Middle frontal gyrus (tissue), 1 donor: ENCODE results near the gene ASCC3.

Experiments
- DNase-seq: peaks from one replicate; pipeline ENCODE4 v3.0.0-alpha.2; 2015; ENCODE audit warnings: low spot score; ENCODE audit errors: extremely low spot score

Gene ASCC3

GRCh38 chr6:100730001-100730980, 150.8 kb downstream of the ASCC3 start:
- DNase-seq = no peak

DNA sequence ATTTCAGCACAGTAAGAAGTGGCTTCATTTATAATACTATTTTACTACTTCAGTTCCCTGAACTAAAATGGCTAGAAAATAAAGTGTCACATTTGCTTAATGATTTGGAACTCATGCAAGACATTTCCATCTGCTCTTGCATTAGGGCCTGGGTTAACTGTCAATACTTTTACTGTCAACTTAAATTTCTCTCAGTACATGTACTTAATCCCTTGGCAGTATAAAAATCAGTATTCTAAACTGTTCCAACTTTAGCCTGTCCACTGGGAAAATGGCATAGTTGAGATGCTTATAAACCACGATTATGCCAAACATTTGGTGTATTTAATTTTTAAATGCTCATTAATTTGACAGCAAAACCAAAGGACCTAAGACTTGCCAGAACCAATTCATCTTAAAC, 154.5 kb downstream of the ASCC3 start:
- no peak for DNase-seq

DNA sequence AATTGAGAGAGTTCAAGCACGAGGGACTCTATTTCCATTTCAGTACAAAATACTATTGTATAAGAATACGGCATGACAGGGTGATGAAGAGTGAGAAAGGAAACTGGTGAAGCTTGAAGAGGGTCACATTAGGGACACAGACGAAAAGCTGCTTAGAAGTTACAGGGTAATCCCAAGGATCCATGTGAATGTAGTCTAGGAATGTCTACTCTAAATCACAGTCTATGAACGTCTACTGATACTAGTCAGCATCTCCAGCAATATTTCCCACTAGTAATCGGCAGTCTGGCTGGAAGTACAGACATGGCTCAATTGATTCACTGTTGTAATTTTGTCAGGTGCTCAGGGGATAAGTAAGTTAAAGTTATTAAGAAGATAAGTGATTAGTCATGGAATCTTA, 156.4 kb downstream of the ASCC3 start:
- DNase-seq = no peak

DNA sequence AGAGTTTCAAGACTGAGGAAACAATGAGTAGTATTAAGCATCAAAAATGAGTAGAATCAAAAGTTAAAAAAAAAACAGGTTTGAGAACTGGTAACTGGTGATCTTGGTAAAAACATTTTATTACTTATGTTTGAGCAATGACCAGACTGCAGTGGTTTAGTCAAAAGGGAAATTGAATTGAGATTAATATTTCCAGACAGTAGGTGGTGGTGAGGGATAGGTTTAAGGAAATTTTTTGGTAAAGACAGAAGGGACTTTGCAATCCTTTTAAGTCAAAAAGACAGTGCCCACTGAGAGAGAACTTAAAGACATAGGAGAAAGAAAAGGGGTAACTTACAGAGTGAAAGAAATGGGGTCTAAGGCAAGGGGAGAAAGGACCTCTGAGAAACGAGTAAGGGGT, 156.9 kb downstream of the ASCC3 start:
- no peak for DNase-seq

DNA sequence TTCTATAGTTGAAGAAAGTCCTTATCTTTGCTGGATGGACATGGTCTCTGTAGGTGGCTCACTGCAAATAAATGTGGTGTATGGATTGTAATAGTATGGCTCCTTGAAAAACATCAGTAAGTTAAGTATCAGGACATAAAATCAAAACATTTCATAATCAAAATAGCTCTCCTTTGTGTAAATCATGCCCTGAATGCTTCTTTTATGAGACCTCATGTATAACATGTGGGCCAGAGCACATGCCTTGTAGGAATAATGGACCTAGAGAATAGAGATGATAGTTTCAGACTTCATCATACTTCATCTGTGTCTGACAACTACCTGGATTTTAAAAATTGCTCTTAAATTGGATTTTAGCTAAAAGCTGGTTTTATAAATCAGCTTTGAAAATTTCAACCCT, 159.9 kb downstream of the ASCC3 start:
- DNase-seq = no peak

DNA sequence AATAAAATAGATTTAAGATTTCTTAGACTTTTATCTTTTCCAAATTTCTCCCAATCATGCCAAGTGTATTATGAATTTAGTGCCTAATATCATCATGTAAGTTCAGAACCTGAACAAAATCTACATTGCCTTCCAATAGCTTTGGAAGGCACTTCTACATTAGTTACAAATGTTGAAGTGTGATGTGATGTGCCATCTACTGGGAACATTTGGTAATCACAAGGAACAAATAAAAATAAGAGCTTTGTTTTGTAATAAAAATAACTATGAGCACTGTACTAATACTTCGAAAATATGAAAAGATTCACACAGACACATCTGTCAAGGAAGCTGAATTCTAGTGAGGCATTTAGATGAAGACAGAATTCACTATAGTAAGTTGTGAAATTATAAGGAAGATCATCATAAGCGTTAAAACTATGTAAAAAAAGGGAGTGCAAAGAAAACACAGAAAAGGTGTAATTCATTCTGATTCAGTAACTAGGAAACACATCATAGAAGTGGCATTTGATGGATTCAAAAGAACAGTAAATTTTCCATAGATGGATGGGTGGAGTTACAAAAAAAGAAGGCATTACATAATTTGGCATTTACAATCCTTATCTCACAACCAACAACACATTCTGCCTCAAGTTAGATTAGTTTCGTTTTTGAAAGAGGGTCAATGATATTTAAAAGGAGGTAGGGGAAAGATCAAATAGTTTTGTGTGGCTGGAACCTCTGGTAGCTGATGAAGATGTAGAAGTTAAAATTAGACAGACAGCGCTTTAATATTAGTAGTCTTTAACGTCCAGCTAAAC, 161.0 kb downstream of the ASCC3 start:
- DNase-seq = no peak

GRCh38 chr6:100712997-100713396, 168.1 kb downstream of the ASCC3 start:
- no peak for DNase-seq

DNA sequence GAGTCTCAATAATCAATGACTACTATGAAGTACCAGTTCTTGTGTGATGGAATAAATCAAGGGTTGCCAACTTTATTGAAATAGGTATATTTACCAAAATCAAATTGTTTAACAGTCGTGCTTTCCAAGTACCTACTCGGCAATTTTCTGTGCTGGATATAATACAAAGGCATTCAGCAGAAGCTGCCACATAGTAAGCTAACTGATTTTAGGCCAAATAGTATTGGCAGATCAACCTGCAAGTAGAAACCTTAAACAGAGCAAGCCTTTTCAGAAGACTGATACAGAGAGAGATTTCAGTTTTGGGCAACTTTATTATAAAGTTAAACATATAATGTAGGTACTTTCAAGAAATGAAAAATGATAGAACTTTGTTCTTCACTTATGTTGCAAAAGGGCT, 174.6 kb downstream of the ASCC3 start:
- no peak for DNase-seq

GRCh38 chr6:100704961-100705360, 176.2 kb downstream of the ASCC3 start:
- DNase-seq = no peak

DNA sequence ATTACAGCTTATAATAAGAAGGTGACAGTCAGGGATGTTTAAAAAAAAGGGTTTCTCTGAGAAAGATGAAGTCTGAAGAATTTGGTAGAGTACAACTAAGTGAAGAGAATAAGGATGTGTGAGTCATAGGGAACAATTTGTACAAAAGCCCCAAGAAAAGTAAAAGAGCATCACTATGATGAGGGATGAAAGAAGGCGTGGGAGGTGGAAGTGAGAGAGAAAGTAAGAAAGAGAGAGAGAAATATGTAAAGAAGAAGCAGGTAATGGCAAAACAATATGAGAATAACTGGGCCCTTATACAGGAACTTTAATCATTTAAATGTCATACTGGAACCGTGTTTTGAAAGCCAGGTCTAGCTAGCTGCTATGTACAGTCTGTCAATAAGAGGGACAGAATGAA, 179.4 kb downstream of the ASCC3 start:
- DNase-seq = no peak

GRCh38 chr6:100700009-100700408, 181.1 kb downstream of the ASCC3 start:
- DNase-seq = no peak

DNA sequence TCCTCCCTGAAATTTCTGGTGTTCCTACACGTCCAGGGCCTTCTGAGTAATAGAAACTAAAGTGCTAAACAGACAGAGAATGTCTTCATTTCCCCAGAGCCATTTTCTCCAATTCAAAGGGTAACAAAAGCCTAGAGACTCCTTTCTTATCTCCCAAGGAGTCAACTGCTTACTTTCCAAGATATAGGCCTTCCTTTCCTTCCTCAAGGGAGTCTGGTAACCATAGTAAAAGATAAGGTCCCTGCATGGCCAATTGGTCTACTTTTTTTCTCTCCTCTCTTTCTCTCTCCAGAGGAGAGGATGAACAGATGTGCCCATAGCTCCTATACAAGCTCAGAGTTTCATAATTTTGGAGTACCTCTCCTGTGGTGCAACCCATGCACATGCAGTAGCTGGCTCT, 185.7 kb downstream of the ASCC3 start:
- DNase-seq = no peak

DNA sequence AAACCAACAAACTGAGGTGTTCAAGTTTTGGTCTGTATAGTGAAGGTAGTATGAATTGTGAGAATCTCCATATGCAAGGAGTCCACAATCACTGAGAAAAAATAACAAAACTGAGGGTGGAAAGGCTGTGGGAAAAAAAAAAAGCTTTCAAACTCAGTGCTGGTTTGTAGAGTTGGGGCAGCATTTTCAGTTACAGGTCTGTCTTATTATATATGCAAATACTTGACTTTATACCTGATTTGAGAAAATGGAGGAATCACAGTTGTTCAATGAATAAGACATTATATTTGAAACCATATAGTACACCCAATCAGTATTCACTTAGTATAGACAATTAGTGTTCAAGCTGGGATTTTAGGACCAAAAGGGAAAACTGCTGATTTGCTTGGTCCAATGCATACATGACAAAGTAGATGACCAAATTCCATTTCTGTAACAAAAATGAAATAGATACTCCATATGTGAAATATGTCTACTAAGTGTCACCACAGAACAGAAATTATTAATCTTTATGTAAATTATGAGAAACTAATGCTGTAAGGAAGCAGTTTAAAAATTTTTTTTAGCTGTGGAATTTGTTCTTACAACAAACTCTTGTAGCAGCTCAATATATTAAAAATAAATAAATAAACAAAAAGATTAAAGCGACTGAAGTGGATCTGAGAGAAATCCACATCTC, 187.7 kb downstream of the ASCC3 start:
- no peak for DNase-seq

DNA sequence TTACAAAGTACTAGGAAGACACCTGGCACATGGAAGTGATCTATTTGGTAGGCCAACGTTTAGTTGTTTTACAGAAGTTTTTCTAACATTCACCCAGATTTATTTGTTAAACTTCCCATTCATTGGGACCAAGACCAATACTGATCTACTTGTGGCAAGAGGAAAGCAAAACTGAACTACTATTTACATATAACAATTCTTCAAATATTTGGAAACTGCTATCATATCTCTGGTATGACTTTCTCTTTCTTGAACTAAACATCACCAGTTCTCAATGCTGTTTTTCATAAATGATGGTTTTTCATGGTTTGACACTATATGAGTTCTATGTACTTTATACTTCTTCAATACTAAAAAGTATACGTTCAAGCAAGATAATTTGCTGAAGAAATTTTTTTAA, 189.2 kb downstream of the ASCC3 start:
- DNase-seq = no peak

GRCh38 chr6:100686216-100686615, 194.9 kb downstream of the ASCC3 start:
- no peak for DNase-seq

GRCh38 chr6:100685747-100686146, 195.4 kb downstream of the ASCC3 start:
- no peak for DNase-seq

- DNase-seq = no peak
Measured at GRCh38 chr6:100680163-100680562, 201.0 kb downstream of the ASCC3 start.

DNA sequence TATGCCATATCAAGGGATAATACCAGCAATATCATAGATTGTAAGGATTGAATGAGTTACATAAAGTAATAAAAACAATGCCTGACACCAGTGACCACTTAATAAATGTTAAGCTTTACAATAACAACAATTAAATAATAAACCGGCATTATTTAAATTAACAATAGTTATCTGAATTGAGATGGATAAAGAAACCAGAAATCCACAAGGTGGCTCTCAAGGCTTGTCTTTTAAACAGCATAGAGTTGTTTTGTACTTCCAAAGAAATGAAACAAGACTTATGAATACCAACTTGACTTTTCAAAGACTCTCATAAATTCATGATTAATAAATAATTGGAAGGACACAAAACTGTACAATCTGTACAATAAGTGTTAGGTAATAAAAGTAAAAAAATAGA, 203.1 kb downstream of the ASCC3 start:
- no peak for DNase-seq

- DNase-seq = no peak
Measured at GRCh38 chr6:100677240-100677639, 203.9 kb downstream of the ASCC3 start.

DNA sequence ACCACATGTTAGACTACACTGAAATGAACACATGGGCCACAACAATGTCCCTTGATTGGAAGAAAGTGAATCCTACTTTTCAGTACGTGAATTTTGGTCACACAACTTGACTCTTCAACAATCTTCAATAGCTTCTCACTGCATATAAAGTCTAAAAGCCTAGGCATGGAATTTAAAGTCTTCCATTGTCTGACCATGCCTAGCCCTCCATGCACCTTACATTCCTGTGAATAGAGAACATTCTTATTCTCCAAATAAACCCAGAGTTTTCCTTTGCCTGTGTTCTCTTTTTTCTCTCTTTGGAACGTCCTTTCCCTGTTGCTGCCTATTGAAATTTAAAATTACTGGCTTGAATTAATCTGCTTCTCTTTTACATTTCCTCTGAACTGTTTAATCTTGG, 207.5 kb downstream of the ASCC3 start:
- DNase-seq = no peak

- no peak for DNase-seq
Measured at GRCh38 chr6:100671740-100672139, 209.4 kb downstream of the ASCC3 start.

GRCh38 chr6:100670056-100670455, 211.1 kb downstream of the ASCC3 start:
- DNase-seq = no peak
